ENCODE measurements around the gene ADNP. TPM values are rescaled to one million over a fixed set of nuclear protein-coding genes. Genes with fewer than 3 reads are reported as not detected.

The ADNP gene
- polyA plus RNA-seq, 2 of the 4 experiments (the other 2 are of a cell fraction), result 36.7 to 37.2 TPM

- no peak for DNase-seq (ENCODE audit: low read depth in 1 of 2, low spot score in 1 of 2)
- Histone ChIP-seq H3K4me1 (peaks cover 29% of the 10 kb centered on the region), H3K4me3 (no peak overlapping the region), H3K27ac (no peak overlapping the region), H3K4me2 (no peak overlapping the region), H3K9me3 (no peaks in the 10 kb centered on the region)
- WGBS (ENCODE audit: missing lambda C conversion rate), result over 99% methylated on average over 9 of the region's 9 CpGs
- ChIA-PET POLR2A (no interaction called here), CTCF (interaction anchor here (1.3 kb wide), 1 partner anchor 14 kb away, joined by 4 read pairs; no protein-coding TSS in a partner anchor)
- ATAC-seq, result no peak
- FAIRE-seq, result no peak
- no peak for TF ChIP-seq CEBPB (IDR thresholded peaks at IDR 0.05)
- no peak for TF ChIP-seq RNF2 (IDR thresholded peaks at IDR 0.05; ENCODE audit: borderline replicate concordance, low read depth)
- TF ChIP-seq POLR2A (IDR thresholded peaks at IDR 0.05; ENCODE audit: low read length), result no peak
- no peak for TF ChIP-seq CHD4 (IDR thresholded peaks at IDR 0.05; ENCODE audit: borderline replicate concordance)
- TF ChIP-seq KDM1A (IDR thresholded peaks at IDR 0.05; ENCODE audit: low read depth), result no peak
- TF ChIP-seq RFX5 (IDR thresholded peaks at IDR 0.05), result no peak
- no peak for TF ChIP-seq MAZ (IDR thresholded peaks at IDR 0.05; ENCODE audit: borderline replicate concordance, low read depth, low read length)
- TF ChIP-seq PBX3 (IDR thresholded peaks at IDR 0.05), result no peak
- TF ChIP-seq SMC3 (IDR thresholded peaks at IDR 0.05), result no peak
- TF ChIP-seq MYC (IDR thresholded peaks at IDR 0.05; ENCODE audit: borderline replicate concordance, low read length), result no peak
- TF ChIP-seq FOXS1 (CRISPR knock-in tag; IDR thresholded peaks at IDR 0.05), result no peak
- TF ChIP-seq TFCP2L1 (CRISPR knock-in tag; IDR thresholded peaks at IDR 0.05), result no peak
- no peak for TF ChIP-seq E2F6 (IDR thresholded peaks at IDR 0.05; ENCODE audit: borderline replicate concordance, low read depth)
- TF ChIP-seq EHF (CRISPR knock-in tag; IDR thresholded peaks at IDR 0.05), result no peak
- no peak for TF ChIP-seq HOXA7 (CRISPR knock-in tag; IDR thresholded peaks at IDR 0.05)
- no peak for TF ChIP-seq CHD2 (IDR thresholded peaks at IDR 0.05; ENCODE audit: low read length, partially characterized antibody)
- TF ChIP-seq ZSCAN20 (CRISPR knock-in tag; IDR thresholded peaks at IDR 0.05), result no peak
- TF ChIP-seq EP300 (IDR thresholded peaks at IDR 0.05), result no peak
These were observed 79.2 kb downstream of the ADNP start for GRCh38 chr20:50852085-50852484.

- WGBS (ENCODE audit: missing lambda C conversion rate), result 60% methylated on average over 11 of the region's 13 CpGs
- ChIA-PET POLR2A (no interaction called here), CTCF (interaction anchor here (1.6 kb wide), 1 partner anchor 56 kb away, joined by 3 read pairs; the partner anchor contains the start of gene BCAS4)
- FAIRE-seq (no peak), ATAC-seq (peak; percentile 36 to 57; a peak in 3 of 6 replicates), DNase-seq (ENCODE audit: low read depth in 1 of 2, low spot score in 1 of 2) (no peak)
- TF ChIP-seq EHF (CRISPR knock-in tag; IDR thresholded peaks at IDR 0.05) (no peak), BHLHE40 (IDR thresholded peaks at IDR 0.05; ENCODE audit: low read depth, low read length) (no peak), NR3C1 (IDR thresholded peaks at IDR 0.05) (no peak), CEBPB (IDR thresholded peaks at IDR 0.05) (no peak), JUNB (IDR thresholded peaks at IDR 0.05) (no peak), FOSL2 (IDR thresholded peaks at IDR 0.05) (no peak), FOSL2 (CRISPR knock-in tag; IDR thresholded peaks at IDR 0.05) (no peak), TFCP2L1 (CRISPR knock-in tag; IDR thresholded peaks at IDR 0.05) (no peak), RNF2 (IDR thresholded peaks at IDR 0.05; ENCODE audit: borderline replicate concordance, low read depth) (no peak), HES2 (IDR thresholded peaks at IDR 0.05) (no peak), ZNF302 (CRISPR knock-in tag; IDR thresholded peaks at IDR 0.05) (no peak), EHMT2 (IDR thresholded peaks at IDR 0.05; ENCODE audit: low read depth) (no peak), SREBF2 (IDR thresholded peaks at IDR 0.05) (no peak), NPAS2 (CRISPR knock-in tag; IDR thresholded peaks at IDR 0.05; ENCODE audit: borderline replicate concordance) (no peak), RCOR1 (IDR thresholded peaks at IDR 0.05; ENCODE audit: low read depth, low read length) (no peak)
- H3K4me1 ChIP-seq, result peaks cover 19% of the 10 kb centered on the region
- 0 out of 6 replicates have a peak overlapping the region, but pooled peaks of 1 of the 2 experiments have one; percentile 5 for H3K27ac ChIP-seq
- H3K4me3 ChIP-seq, result no peak overlapping the region
- no peak overlapping the region for H3K4me2 ChIP-seq
- no peaks in the 10 kb centered on the region for H3K9me3 ChIP-seq
These were observed 80.4 kb downstream of the ADNP start for GRCh38 chr20:50850721-50851286.
